GM12874 (cell line): ENCODE results near the gene TMEM30B.
A peak's percentile ranks its signal among the peaks of the same experiment; 100 is the strongest.

Experiments
- TF ChIP-seq, protein P1 (sequence below): IDR thresholded peaks from 2 replicates; pipeline ENCODE4 v1.5.1; 2011; ENCODE audit warnings: low read depth, mild to moderate bottlenecking, control low read depth, low read length, moderate library complexity; ENCODE audit not compliant: insufficient read depth

TMEM30B gene

DNA sequence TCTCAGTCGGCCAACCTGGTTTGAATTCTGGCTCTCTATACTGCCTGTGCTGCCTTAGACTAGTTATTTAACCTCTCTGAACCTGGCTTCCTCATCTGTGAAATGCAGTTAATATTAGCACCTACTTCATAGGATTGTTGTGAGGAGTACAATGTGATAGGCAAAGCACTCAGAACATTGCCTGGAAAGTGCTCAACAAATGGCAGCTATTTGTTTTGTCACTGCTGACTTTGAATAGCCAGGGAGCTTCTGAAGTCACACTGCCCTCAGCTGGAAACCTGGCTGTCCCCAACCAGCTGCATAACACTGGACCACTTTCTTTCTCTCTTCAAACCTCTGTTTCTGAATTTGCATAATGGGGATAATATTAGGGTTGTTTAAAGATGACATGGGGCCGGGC, 9.6 kb downstream of the TMEM30B start:
- TF ChIP-seq, protein P1, sequence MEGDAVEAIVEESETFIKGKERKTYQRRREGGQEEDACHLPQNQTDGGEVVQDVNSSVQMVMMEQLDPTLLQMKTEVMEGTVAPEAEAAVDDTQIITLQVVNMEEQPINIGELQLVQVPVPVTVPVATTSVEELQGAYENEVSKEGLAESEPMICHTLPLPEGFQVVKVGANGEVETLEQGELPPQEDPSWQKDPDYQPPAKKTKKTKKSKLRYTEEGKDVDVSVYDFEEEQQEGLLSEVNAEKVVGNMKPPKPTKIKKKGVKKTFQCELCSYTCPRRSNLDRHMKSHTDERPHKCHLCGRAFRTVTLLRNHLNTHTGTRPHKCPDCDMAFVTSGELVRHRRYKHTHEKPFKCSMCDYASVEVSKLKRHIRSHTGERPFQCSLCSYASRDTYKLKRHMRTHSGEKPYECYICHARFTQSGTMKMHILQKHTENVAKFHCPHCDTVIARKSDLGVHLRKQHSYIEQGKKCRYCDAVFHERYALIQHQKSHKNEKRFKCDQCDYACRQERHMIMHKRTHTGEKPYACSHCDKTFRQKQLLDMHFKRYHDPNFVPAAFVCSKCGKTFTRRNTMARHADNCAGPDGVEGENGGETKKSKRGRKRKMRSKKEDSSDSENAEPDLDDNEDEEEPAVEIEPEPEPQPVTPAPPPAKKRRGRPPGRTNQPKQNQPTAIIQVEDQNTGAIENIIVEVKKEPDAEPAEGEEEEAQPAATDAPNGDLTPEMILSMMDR = no peak

DNA sequence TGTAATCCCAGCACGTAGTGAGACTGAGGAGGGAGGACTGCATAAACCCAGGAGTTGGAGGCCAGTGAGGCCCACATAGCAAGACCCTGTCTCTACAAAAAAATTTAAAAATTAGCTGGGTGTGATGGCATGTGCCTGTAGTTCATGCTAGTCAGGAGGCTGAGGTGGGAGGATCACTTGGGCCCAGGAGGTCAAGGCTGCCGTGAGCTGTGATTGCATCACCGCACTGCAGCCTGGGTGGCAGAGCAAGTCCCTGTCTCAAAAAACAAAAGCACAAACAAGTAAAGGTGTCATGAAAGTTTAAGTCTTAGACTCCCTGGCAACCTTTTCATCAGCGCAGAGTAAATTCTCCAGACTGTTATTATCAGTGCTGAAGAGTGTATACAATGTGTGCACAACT, 10.4 kb downstream of the TMEM30B start:
- TF ChIP-seq, protein P1 = no peak

DNA sequence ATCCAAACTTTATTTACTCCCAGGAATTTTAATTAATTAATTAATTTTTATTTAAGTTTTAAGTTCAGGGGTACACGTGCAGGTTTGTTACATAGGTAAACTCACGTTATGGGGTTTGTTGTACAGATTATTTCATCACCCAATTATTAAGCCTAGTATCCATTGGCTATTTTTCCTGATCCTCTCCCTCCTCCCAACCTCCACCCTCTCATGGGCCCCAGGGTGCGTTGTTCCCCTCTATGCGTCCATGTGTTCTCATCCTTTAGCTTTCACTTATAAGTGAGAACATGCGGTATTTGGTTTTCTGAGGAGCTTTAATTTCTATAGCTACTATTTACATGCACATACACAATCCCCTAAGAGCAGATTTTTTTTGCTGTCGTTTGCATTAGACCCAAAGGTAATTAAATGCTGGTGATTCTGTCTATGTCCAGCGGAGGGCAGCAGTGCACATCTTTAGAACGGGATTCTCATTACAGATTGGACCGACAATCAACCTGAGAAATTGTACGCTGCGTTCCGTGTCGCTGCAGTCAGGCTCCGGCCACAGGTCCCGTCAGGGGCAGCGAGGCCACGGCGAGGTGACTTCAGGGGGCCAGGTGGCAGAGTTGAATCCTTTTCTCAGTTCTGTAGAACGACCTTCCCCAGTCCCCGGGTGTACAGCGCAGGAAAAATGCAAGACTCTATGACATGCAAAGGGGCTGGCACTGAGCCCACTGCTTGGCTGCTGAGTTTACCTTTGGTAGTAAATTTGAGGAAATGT, 11.6 kb downstream of the TMEM30B start:
- TF ChIP-seq, protein P1 = peak; percentile 67

DNA sequence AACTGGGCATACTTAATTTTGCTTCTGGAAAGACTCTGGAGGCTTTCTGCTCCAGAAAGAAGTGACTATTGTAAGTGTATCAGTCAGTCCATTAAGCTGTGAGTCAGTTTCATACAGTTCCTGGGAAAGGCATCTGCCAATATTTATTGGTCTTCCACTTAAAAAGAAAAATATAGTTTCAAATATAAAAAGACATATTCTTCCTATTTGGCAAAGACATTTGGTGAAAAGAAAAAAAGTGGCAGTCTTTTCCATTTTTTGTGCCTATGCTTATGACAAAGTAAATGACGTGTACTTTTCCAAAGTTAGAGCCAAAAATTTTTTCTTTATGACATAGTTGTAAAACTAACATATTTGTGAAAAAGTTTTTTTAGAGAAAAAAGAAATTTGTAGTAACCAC, 12.3 kb downstream of the TMEM30B start:
- TF ChIP-seq, protein P1 = no peak

DNA sequence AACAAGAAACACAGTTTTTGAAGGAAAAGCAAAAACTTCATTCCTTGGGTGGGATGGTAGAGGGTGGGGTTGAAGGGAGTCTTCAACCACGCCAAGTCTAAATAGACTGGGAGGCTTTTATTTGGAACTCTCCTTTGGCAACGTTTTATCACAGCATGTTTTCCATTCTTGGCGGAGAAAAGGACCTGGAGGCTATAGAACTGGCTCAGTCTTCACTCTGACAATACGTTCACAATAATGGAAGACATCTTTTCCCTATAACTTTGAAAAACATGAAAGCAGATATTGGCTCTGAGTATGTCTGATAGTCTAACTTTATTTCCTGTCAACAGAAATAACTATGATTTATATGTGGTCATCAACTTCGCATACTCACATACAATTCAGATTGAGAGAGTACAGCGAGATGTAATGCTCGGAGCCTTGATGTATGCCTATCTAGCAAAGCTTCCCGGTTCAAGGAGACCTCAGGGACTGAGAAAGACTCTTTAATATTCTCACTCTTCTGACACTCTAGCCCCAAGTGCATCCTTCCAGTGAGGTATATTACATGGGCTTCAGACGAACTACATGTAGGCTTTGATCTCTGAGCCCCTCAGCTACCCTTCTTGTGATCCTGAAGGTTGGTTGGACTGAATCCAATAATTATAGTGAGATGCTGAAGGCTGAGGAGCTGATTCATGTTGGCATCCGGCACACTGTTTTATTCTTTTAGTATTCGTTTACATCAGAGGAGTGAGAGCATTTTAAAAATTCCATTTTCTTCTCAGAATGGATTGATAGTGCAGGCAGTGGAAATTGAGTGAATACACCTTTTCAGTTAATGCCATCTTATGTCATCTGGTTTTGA, 14.0 kb downstream of the TMEM30B start:
- TF ChIP-seq, protein P1 = no peak

DNA sequence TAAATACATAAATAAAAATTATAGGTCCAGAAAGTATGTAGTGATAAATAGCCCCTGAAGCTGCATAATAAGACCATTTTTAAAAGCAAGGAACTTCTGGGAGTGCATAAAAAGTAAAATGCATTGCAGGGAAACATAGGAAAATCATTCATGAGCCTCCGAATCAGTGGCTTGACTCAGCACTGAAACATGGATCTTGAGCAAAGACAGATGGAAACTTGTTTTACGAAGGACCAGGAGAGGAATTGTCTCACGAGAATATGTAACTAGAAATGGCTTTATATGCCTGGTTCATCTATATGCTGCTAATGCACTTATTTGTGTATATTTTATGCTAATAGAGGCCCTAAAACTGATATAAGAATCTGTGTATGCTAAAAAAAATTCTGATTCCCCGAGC, 14.7 kb downstream of the TMEM30B start:
- TF ChIP-seq, protein P1 = no peak

DNA sequence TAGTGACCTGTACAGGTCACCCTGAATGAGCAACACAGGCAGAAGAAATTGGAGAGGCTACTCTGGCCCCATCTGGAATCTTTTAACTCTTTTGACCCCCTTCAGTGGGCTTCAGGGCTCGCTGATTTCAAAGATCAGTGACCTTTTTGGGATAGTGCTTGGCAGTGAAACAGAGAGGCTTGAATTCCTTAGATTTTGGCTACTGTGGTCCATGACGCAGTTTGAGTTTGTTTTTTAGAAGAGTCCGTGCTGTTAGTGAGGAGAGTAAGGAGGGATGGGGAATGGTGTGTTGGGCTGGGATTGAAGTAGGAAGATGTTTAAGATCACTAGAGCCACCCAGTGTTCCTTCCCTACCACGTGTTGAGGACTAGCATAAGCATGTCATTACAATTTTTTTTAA, 16.5 kb downstream of the TMEM30B start:
- TF ChIP-seq, protein P1 = no peak
